Inflammatory macrophage treated with lipopolysaccharide for 4 hours (primary cell): ENCODE data around the gene SERPINE2.

ENCODE experiments used
- DNase-seq: peaks from one replicate; pipeline ENCODE4 v3.0.0-alpha.2; 2020

Gene SERPINE2, protein sequence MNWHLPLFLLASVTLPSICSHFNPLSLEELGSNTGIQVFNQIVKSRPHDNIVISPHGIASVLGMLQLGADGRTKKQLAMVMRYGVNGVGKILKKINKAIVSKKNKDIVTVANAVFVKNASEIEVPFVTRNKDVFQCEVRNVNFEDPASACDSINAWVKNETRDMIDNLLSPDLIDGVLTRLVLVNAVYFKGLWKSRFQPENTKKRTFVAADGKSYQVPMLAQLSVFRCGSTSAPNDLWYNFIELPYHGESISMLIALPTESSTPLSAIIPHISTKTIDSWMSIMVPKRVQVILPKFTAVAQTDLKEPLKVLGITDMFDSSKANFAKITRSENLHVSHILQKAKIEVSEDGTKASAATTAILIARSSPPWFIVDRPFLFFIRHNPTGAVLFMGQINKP

DNA sequence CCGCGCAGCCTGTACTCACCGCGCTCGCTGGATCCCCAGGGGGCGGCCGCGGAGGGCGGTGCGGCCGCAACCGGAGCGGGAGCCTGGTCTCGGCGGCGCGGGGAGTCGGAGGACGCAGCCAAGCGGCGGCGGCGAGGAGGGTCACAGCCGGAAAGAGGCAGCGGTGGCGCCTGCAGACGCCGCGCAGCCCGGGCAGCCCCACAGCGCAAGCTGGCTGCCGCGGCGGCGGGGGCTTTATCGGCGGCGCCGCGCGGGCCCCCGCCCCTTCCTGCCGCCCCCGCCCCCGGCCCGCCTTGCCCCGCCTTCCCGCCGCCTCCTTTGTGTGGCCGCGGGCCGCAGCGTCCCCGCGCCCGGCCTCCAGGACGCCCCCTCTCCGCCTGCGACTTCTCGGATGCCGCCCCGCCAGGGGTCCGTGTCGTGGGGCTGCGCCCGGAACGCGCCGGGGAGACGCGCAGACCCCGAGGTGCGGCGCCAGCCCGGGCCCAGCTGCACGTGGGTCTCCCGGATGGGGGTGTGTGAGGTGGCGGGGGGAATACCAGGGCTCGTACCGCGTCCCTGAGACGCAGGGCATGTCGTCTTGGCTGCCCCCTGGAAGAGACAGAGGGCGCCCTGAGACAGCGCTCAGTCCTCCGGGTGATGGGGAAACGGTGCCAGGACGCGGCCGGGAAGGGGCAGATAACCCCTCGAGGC lies at the start of gene SERPINE2:
Gene SERPINE2 (minus strand): TSS at position 207 of the 690 bp plus-strand sequence. CDS start 37,386 bp downstream, outside the sequence.
- DNase-seq = no peak

DNA sequence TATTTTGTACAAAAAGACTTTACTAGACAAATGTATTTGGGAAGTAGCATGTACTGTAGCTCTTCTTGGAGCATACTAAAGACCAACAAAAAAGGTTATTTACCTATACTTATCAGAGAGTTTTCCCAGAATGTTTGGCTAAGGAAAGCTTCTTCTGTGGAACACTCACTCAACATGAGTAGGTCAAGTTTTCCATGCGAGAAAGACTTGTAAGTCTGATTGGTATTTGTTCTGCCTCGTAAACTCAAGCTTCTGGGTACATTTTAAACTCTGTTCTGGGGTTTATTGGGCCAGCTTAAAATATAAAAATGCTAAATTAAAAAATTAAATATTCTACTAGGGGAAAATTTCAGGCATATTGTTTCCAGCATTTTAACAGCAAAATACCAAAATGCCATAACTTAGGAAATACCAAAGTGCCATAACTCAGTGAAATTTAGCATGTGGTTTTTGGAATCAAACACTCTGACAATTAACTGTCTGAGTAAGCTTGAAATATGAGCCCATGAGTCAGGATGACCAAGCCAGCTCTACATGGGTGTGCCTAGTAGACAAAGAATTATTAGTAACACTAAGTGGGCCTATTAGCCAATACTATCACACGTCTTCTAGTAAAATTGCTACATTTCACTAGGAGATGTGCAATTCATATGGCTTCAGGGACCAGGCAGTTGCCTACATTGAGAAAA lies 47.3 kb upstream of the SERPINE2 start:
- peak; percentile 60 for DNase-seq

DNA sequence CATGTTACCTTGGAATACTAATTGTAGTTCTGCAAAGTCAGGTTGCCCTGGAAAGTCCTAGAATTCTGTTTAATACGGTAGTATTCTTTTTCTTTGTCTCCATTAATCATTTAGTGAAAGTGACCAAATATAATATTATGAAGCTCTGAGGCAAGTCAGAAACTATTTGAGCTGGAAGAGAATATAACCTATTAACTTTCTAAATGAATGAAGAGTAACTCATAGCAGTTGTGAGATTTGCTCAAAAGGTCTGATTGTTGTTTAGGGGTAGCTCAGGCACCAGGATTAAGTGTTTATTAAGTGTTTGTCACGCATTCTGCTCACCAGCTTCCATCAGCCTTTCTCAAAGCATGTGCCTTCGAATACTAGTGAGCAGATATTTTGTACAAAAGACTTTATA lies 46.7 kb upstream of the SERPINE2 start:
- no peak for DNase-seq

DNA sequence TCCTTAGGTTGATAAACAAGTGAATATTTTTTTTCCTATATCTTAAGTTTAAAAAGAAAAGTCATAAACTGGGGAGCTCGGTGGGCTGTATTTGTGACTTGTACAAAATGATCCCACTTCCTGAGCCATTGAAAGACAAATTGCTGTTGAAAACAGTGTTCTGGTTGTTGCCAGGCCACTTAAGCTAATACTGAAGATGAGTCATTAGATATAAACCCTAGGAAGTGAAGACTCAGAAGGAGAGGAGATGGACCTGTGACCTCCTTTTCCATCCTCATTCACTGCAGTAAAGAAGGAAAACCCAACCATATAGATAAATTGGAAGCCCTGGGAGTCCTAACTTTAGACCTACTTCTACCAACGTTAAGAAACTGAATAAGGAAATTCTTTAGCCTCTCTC lies 46.2 kb upstream of the SERPINE2 start:
- no peak for DNase-seq

DNA sequence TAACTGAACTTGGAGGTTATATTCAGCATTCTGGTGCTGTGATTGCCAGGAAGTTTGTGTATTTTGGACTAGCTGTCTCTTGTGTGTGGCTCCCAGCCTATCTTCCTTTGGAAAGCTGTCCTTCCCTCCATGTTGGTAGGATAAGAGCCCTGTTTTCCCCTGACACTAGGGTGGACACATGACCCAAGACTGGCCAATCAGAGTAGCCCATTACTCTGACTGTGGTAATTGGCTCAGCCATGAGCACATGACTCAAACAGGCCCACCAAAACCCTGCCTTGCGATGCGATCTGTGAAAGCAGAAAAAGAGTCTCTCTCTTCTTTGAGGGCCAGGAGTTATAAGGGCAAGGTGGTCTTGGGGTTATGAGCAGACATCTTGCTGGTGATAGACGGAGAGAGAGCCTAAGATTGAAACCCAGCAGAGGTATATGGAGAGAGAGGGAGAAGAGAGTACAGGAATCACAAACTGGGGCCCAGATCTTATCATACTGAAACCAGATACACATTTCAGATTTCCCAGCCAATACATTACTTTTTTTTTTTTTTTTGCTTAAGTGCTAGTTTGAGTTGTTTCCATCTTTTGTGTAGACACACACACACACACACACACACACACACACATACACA lies 45.3 kb upstream of the SERPINE2 start:
- no peak for DNase-seq

DNA sequence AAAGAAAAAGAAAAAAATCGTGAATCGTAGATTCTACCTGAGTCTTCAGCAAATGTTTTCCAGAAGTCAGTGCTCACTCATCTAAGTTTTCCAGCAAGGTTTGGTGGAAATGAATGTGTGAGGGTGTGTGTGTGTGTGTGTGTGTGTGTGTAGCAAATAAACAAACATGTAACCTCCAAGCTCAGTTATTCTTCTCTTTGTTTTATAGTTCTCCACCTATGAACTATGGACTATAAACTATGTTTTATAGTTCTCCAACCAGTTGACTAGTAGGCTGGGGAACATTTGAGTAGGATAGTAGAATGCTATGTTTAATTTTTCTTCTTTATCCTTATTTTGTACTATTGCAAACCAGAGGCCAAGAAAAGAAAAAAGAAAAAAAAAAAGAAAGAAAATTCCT lies 44.6 kb upstream of the SERPINE2 start:
- DNase-seq = no peak

DNA sequence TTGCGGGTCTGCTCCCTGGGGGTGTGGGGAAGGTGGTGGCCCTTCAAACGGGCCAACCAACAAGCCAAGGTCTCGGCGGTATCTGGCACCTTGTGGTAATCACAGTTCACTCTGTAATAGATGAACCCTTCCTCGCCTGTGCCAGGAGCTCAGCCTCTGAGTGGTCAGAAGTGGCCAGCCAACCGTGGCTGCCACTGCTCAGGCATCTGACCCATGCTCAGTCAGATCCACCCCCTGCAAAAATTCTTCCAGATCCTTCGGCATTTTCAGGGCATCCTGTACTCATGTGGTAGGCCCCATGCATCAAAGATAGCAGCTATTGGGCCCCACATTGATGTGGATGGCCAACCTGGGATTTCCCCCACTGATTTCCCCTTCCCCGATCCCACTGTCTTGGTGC lies 39.6 kb upstream of the SERPINE2 start:
- DNase-seq = no peak

DNA sequence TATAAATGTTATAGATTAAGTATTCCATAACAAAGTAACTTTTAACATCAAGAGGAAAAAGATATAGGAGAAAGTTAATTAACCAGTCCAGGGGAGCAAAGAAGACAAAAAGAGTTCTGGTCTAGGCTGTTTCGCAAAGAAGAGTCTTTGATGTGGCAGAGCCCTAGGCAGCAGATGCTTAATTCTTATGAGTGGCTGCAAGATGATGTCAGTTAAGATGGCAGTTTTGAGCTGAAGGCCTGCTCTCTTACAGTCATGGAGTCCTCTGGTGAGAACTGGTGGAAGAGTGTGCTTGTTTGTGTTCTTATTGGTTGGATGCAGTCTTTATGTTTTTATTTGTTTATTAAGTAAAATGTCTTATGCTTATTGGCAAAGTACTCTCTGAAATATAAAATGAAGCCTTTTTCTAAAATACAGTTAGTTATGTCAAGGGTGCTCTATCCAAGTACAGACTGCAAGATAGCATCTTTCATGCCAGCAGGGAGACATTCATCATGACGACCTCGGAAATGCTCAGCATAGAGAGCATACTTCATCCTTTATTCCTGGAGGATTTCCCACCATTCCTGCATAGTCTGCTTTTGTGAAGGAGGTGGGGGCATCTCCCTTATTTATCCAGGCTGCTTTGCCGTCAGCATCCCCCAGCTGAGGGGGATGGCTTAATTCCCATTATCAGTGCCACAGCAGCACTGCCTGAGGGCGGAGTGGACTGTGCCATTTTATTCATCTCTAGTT lies 38.9 kb upstream of the SERPINE2 start:
- no peak for DNase-seq

DNA sequence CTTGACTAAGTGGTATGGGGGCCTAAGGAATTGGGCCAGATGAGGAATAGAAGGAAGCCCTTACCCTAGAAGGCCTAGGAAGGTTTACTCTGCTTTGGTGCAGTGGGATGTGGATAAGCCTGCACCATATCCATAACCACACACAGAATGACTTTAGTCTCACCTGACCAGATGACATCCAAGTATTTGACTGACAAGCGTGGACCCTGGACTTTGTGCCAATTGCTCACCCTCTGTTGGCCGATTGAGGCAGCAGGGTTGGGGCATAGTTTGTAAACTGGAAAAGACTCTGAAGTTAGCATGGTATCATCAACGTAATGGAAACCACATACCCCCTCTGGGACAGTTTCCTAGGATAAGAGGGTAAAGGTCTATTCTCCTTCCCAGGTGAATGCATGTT lies 36.5 kb upstream of the SERPINE2 start:
- DNase-seq = no peak

DNA sequence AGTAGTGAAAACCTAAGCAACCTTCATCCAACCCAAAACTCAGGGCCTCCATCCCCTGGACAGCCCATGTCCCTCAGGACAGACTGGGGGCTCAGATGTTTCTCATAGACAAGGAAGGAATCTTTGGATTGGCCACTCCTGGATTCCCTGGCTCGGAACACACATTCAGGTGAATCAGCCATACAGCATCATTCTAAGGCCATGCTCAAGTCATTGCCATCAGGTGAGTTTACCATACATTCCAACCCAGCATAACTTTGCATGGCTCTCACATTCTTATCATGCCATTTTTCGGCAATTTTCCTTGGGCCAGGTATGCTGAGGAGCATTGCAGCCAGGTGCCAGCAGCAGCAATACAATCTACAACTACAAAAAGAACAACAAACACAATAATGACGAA lies 34.6 kb upstream of the SERPINE2 start:
- no peak for DNase-seq

DNA sequence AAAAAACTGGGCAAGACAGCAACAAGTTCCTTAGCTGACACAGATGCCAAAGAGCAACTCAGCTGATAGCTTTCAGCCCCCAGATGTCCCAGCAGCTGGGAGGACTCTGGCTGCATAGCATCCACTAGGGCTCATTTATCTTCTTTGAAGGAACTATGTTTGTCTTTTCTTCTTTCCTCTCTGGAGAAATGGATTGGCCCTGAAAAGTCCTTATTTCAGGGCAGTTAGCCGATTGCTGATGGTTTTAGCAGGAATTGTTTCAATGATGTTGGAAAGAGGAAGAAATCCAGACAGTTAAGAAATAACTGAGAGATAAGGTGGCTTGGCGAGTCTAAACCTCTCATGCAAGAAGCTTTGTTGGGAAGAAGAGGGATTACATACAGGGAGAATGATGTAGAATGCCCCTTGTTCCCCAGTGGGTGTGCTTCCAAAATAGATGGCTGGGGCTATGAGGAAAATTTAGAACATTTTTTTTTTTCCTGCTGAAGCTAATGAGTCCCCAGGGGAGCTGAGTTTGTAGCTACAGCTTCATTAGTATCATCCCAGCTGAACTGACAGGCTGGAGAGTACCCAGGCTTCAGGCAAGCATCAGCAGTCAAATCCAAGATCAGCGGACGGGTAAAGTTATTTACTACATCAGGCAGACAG lies 33.6 kb upstream of the SERPINE2 start:
- no peak for DNase-seq

DNA sequence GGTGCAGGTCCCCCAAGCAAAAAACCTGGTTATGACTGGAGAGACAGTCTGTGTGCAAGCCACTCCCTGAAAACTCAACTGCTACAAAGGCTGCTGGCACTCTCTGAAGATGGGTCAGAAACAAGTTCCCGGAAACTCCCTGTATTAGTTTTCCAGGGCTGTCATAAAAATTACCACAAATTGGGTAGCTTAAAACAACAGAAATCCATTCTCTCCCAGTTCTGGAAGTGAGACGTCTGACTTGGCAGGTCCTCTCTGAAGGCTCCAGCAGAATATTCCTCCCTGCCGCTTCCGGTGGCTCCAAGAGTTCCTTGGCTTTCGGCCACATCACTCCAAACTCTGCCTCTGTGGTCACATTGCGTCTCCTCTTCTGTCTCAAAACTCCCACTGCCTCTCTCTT lies 30.1 kb upstream of the SERPINE2 start:
- no peak for DNase-seq

DNA sequence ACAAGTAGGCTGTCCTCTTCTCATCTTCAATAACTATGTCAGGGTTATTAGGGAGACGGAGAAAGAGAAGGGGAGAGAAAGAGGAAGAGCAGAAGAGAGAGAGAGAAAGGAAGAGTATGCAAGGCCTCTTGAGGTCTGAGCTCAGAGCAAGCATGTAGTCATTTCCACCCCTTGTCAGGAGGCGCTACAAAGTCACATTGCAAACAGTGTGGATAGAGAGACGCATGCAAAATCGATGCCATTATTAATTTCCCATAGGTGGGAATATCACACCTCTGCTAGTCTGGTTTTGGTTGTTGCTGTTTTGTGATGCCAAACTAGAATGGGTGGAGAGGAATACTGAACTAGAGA lies 24.2 kb upstream of the SERPINE2 start:
- DNase-seq = no peak

DNA sequence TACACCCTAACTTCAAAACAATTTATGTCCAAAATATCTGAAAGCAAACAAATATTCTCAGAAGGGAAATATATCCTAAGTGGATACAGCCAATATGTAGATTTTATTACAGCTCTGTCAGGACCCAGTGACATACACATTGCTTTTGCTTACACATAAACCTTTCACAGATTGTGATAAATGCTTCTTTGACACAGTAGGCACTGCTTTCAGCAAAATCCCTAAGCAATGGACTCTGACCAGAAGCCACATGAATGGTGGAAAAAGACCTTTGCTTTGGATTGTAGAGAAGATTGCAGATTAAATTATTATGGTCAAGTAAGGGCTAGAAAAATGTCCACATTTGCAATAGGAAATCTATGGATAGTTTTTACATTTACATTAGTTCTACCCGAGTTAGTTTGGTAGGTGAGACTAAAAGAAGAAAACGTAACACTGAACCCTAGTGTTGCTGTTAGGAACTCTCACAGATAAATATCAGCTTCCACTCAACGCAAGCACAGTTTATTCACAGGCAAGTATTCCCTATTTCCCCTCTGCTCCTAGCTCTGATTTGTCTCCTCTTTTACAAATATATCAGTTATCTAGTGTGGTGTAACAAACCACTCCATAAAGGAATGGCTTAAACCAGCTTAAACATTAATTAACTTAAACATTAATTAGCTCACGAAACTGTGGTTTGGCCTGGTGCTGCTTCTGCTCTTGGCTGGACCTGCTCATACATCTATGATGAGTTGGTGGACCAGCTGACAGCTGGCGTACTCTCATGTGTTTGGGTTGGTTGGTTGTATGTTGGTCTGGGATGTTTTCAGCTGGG lies 23.6 kb upstream of the SERPINE2 start:
- DNase-seq = no peak

DNA sequence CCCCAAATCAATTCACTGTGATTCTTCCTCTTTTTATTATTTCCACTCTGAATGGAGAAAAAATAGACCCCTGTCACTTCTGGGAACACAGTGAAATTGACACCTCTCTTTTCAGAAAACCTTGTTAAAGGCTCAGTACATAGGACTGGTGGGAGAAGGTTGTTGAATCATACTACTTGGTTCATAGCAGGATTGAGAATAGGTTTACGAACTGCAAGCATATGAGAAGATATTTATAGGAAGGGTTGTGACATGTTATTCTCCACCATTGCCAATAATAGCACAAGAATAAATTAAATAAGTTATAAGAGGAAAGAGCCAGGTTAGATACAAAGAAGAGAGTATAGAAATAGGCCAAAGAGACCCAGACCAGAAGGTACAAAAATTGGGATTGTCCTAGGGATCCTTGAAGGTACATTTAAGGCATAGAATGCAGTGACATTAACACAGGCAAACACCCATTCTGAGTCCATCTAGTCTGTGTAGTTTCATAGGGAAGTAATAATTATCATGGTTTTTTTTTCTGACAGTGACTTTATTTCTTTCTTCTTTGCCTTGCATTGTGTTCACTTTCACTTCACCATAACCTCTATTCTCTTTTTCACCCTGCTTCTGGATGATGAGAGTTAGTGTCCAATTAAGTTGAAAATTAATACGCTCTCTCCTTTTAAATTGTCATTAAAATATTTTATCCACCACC lies 21.8 kb upstream of the SERPINE2 start:
- DNase-seq = peak; percentile 19

DNA sequence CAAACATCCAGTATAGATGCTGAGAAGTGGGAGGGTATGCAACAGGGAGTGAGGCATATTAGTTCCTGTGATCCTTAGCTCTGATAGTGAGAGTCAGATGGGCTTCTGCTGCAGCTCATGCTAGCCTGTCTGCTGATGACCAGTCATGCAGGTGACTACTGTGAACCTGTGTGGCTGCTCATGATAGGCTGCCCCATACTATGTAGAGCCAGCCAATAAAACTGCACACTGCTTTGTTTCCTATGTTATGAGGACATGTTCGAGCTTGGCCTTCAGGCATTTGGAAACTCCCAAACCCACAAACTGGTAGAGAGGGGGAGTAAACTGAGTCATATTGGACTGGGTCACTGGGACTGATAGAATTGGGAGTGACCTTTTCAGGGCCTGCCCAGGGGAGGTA lies 20.1 kb upstream of the SERPINE2 start:
- DNase-seq = no peak

DNA sequence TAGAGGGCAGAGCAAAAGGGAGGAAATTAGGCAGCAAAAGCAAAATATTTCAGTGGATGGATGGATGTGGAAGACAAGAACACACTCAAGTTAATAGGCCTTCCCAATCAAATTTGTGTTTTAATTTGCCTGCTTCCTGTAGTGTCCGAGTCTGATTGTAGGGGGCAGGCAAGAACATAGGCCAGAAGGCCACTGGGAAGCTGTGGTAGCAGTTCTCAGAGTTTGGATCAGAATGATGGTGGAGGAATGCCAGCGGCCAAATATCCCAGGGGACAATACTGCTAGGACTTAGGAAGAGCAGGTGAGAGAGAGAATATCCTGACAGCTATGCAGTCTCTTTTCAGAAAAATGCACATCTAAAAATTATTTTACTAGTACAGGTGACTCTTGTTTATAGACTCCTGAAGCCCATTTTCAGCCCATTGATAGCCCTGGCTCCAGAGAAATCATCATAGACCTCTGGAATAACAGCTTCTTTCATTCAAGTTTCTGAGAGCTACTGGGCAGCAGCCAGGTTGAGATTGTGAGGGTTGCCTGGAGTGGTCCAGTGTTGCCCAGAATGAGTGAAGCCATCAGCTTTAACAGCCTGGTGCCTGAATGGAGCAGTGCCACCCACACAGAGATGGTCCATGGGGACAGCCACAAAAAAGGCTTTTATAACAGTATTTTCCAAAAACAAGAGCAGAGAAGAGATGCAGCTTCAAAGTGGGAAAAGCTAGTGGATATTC lies 19.1 kb upstream of the SERPINE2 start:
- no peak for DNase-seq

DNA sequence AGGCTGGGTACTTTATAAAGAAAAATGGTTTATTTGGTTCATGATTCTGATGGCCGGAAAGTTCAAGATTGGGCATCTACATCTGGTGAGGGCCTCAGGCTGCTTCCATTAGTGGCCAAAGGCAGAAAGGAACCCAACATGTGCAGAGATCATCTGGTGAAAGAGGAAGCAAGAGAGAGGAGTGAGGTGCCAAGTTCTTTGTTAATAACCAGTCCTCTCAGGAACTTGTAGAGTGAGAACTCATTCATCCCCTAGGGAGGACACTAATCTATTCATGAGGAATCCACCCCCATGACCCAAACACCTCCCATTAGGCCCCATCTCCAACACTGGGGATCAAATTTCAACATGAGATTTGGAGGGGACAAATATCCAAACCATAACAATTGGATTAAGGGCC lies 17.8 kb upstream of the SERPINE2 start:
- DNase-seq = no peak

DNA sequence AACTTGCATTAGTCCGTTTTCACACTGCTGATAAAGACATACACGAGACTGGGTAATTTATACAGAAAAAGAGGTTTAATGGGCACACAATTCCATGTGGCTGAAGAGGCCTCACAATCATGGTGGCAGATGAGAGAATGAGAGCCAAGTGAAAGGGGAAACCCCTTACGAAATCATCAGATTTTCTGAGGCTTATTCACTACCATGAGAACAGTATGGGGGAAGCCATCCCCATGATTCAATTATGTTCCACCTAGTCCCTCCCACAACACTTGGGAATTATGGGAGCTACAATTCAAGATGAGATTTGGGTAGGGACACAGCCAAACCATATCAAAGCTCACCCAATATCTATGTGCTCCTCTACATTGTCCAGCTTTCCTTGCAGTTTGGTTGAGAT lies 16.0 kb upstream of the SERPINE2 start:
- DNase-seq = no peak

DNA sequence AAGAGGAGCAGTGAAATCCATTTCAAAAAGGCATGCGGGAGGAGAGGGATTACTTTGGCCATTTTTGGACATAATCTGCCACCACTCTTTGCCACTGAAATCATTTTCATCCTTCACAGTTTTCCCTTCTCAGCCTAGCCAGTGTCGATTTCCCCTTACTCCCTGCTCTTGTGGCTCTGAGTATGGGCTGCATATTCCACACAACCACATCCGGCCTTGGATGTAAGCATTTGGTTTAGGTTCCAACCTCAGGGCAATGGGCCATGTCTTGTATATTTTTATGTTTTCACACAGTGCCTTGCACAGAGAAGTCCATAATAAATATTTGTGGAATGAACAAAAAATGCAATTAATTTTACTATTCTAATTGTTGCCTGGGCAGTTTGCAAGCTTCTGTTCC lies 7.7 kb upstream of the SERPINE2 start:
- no peak for DNase-seq
